K562 (cell line): ENCODE measurements around the gene HDGFL2. TPM values are rescaled to one million over a fixed set of nuclear protein-coding genes. Genes with fewer than 3 reads are reported as not detected.

Experiments used
- BRD9 ChIP-seq: fragments of 450-650 bp; IDR thresholded peaks from 2 replicates; pipeline ENCODE4 v1.6.1; 2018; ENCODE audit warnings: low read depth; ENCODE audit not compliant: partially characterized antibody
- CHCHD3 ChIP-seq: fragments of 250-450 bp; sonication (Bioruptor Pico); IDR thresholded peaks from 2 replicates; pipeline ENCODE4 v2.1.2; 2022; ENCODE audit warnings: mild to moderate bottlenecking
- ETV5 ChIP-seq: sonication (generic); formaldehyde crosslinking; IDR thresholded peaks from 2 replicates; pipeline ENCODE4 v1.4.0; 2020; ENCODE audit warnings: low read depth, mild to moderate bottlenecking, missing genetic modification reagents
- POLR3G ChIP-seq: IDR thresholded peaks from 2 replicates; pipeline ENCODE4 v1.6.1; 2011; ENCODE audit not compliant: insufficient read length, insufficient replicate concordance; ENCODE audit errors: extremely low read depth
- ZNF586 ChIP-seq: fragments of 450-650 bp; formaldehyde crosslinking; conservative IDR thresholded peaks from 2 replicates; pipeline ENCODE4 v1.4.0; 2020; ENCODE audit warnings: mild to moderate bottlenecking, moderate library complexity
- ZNF696 ChIP-seq: fragments of 250-450 bp; sonication (Bioruptor Pico); conservative IDR thresholded peaks from 2 replicates; pipeline ENCODE4 v1.4.0; 2020; ENCODE audit warnings: mild to moderate bottlenecking, moderate library complexity
- polyA plus RNA-seq, 8 experiments: library from polyadenylated mRNA; depleted of rRNA in 4 of 8; stranded (reverse) in 5 of 8; unstranded in 3 of 8; fragments of >200 nt; fragmentation: Nextera tagmentation in 2 of 8; fragmentation: Illumina TruSeq in 1 of 8; extraction: Ambion mirVana in 2 of 8; extraction: Trizol in 1 of 8; gene quantifications; 2 replicates each; pipeline versions ENCODE4 v1.2.1 to v1.2.3, GENCODE V29; 2011 to 2014; ENCODE audit warnings: inconsistent platforms in 1 of 8, missing spikeins in 1 of 8
- total RNA-seq, 7 experiments: library from RNA; depleted of rRNA in 6 of 7; stranded (reverse); fragments of >200 nt in 6 of 7; fragmentation: Illumina TruSeq in 2 of 7; extraction: Trizol in 2 of 7; gene quantifications; 2 replicates each; pipeline versions ENCODE4 v1.2.1 to v1.2.3, GENCODE V29; 2011 to 2021; ENCODE audit warnings: low replicate concordance in 1 of 7
- TF ChIP-seq, protein P1 (sequence below): IDR thresholded peaks from 2 replicates; pipeline ENCODE4 v1.6.1; 2011; ENCODE audit not compliant: insufficient read length; ENCODE audit errors: extremely low read depth
- TF ChIP-seq, protein P2 (sequence below): fragments of 250-450 bp; sonication (Bioruptor Pico); IDR thresholded peaks from 2 replicates; pipeline ENCODE4 v1.5.0; 2021; ENCODE audit warnings: mild to moderate bottlenecking, borderline replicate concordance

The HDGFL2 gene
- total and polyA plus RNA-seq, 9 of the 15 experiments (the other 6 are each of a cell fraction or from before 2014, with no cell fraction given), result 0.13 to 61.7 (median 16.0) TPM

DNA sequence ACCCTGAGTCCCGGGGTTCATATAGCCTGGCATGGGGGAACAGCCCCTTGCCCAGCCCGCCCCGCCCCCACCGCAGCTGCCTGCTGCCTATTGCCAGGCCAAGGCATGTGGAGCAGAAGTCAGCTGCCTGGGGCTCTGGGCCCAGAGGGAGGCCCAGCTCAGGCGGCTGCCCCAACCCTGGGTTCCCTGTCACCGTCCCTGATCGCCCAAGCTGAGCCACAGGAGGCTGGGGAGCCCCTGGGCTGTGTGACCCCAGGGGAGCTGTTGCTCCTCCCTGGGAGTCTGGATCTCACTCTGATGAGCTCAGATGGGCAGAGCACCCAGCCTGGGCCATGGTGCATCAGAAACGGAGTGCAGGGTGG is 44.8 kb downstream of the HDGFL2 start (continued):
- TF ChIP-seq, protein P1, sequence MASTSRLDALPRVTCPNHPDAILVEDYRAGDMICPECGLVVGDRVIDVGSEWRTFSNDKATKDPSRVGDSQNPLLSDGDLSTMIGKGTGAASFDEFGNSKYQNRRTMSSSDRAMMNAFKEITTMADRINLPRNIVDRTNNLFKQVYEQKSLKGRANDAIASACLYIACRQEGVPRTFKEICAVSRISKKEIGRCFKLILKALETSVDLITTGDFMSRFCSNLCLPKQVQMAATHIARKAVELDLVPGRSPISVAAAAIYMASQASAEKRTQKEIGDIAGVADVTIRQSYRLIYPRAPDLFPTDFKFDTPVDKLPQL, result no peak
- no peak for TF ChIP-seq ETV5 (CRISPR knock-in tag)
- TF ChIP-seq, protein P2, sequence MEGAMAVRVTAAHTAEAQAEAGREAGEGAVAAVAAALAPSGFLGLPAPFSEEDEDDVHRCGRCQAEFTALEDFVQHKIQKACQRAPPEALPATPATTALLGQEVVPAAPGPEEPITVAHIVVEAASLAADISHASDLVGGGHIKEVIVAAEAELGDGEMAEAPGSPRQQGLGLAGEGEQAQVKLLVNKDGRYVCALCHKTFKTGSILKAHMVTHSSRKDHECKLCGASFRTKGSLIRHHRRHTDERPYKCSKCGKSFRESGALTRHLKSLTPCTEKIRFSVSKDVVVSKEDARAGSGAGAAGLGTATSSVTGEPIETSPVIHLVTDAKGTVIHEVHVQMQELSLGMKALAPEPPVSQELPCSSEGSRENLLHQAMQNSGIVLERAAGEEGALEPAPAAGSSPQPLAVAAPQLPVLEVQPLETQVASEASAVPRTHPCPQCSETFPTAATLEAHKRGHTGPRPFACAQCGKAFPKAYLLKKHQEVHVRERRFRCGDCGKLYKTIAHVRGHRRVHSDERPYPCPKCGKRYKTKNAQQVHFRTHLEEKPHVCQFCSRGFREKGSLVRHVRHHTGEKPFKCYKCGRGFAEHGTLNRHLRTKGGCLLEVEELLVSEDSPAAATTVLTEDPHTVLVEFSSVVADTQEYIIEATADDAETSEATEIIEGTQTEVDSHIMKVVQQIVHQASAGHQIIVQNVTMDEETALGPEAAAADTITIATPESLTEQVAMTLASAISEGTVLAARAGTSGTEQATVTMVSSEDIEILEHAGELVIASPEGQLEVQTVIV, result no peak
- no peak for TF ChIP-seq ZNF586 (CRISPR knock-in tag)
- no peak for TF ChIP-seq BRD9
- TF ChIP-seq ZNF696 (CRISPR knock-in tag), result no peak
- TF ChIP-seq POLR3G, result no peak
- TF ChIP-seq CHCHD3, result no peak
